ENCODE measurements around the gene CABP7.

The CABP7 gene

GRCh38 chr22:29724843-29725242, 5.0 kb downstream of the CABP7 start:
- Histone ChIP-seq H3K27me3 (ENCODE audit: insufficient read depth, low read depth) (peaks cover 6% of the 10 kb centered on the region; the same call in 1 of the 2 replicates), H3K4me1 (ENCODE audit: low read depth, poor library complexity, severe bottlenecking) (no peaks in the 10 kb centered on the region), H3K9ac (no peak overlapping the region), H2AFZ (ENCODE audit: low read depth) (no peak overlapping the region), H3K4me3 (IDR thresholded peaks at IDR 0.05; ENCODE audit: insufficient read depth, low read depth, low read length) (no peak overlapping the region), H3K27ac (no peak overlapping the region), H4K20me1 (ENCODE audit: insufficient read depth) (no peaks in the 10 kb centered on the region), H3K79me2 (ENCODE audit: insufficient read depth, low read depth) (no peaks in the 10 kb centered on the region), H3K36me3 (ENCODE audit: insufficient read depth) (no peaks in the 10 kb centered on the region), H3K4me2 (no peak overlapping the region)
- TF ChIP-seq, protein P1, sequence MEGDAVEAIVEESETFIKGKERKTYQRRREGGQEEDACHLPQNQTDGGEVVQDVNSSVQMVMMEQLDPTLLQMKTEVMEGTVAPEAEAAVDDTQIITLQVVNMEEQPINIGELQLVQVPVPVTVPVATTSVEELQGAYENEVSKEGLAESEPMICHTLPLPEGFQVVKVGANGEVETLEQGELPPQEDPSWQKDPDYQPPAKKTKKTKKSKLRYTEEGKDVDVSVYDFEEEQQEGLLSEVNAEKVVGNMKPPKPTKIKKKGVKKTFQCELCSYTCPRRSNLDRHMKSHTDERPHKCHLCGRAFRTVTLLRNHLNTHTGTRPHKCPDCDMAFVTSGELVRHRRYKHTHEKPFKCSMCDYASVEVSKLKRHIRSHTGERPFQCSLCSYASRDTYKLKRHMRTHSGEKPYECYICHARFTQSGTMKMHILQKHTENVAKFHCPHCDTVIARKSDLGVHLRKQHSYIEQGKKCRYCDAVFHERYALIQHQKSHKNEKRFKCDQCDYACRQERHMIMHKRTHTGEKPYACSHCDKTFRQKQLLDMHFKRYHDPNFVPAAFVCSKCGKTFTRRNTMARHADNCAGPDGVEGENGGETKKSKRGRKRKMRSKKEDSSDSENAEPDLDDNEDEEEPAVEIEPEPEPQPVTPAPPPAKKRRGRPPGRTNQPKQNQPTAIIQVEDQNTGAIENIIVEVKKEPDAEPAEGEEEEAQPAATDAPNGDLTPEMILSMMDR (conservative IDR thresholded peaks at IDR 0.05; ENCODE audit: low read depth, low read length) = no peak

- Histone ChIP-seq H3K79me2 (ENCODE audit: insufficient read depth, low read depth) (no peaks in the 10 kb centered on the region), H3K27me3 (ENCODE audit: insufficient read depth, low read depth) (peaks cover 6% of the 10 kb centered on the region; the same call in 1 of the 2 replicates), H3K4me1 (ENCODE audit: low read depth, poor library complexity, severe bottlenecking) (no peaks in the 10 kb centered on the region), H3K4me2 (no peak overlapping the region), H3K9ac (no peak overlapping the region), H3K36me3 (ENCODE audit: insufficient read depth) (no peaks in the 10 kb centered on the region), H2AFZ (ENCODE audit: low read depth) (no peak overlapping the region), H3K4me3 (IDR thresholded peaks at IDR 0.05; ENCODE audit: insufficient read depth, low read depth, low read length) (no peak overlapping the region), H3K27ac (no peak overlapping the region), H4K20me1 (ENCODE audit: insufficient read depth) (no peaks in the 10 kb centered on the region)
- TF ChIP-seq, protein P1 (conservative IDR thresholded peaks at IDR 0.05; ENCODE audit: low read depth, low read length) = no peak
These were observed 6.3 kb downstream of the CABP7 start for GRCh38 chr22:29726106-29726505.

DNA sequence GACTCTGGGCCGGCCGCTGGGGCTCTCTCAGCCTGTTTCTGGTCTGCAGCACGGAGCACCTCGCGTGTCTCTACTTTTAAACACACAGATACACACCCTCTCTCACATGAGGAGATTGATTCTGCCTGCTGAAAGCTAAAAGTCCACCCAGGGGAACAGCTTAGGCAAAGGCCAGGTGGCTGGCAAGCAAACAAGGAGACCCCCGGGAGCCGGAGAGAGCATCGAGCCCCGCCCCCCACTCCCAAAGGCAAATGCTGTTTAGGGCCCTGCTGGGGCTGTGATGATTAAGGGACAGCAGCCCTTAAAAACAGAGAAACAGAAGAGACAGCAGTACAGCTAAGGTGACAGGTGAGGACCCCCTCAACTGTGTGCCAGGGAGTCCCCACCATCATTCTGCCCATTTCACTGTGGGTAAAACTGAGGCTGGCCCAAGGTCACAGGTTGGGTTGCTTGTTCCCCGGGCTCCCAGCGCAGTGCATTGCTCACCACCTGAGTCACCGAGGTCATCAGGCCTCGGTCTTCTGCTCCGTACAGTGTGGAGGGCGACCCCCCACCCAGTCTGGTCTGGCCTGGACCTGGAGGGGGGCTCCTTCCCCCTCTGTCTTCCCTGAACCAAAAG, 6.8 kb downstream of the CABP7 start:
- Histone ChIP-seq H3K4me3 (IDR thresholded peaks at IDR 0.05; ENCODE audit: insufficient read depth, low read depth, low read length) (no peak overlapping the region), H3K27me3 (ENCODE audit: insufficient read depth, low read depth) (peaks cover 3% of the 10 kb centered on the region; the same call in 1 of the 2 replicates), H3K79me2 (ENCODE audit: insufficient read depth, low read depth) (no peaks in the 10 kb centered on the region), H2AFZ (ENCODE audit: low read depth) (no peak overlapping the region), H3K4me2 (no peak overlapping the region), H3K27ac (no peak overlapping the region), H3K4me1 (ENCODE audit: low read depth, poor library complexity, severe bottlenecking) (no peaks in the 10 kb centered on the region), H3K36me3 (ENCODE audit: insufficient read depth) (no peaks in the 10 kb centered on the region), H3K9ac (no peak overlapping the region), H4K20me1 (ENCODE audit: insufficient read depth) (no peaks in the 10 kb centered on the region)
- TF ChIP-seq, protein P1 (conservative IDR thresholded peaks at IDR 0.05; ENCODE audit: low read depth, low read length) = no peak

- Histone ChIP-seq H3K79me2 (ENCODE audit: insufficient read depth, low read depth) (no peaks in the 10 kb centered on the region), H2AFZ (ENCODE audit: low read depth) (no peak overlapping the region), H3K27ac (no peak overlapping the region), H3K27me3 (ENCODE audit: insufficient read depth, low read depth) (peaks cover 3% of the 10 kb centered on the region; the same call in 1 of the 2 replicates), H4K20me1 (ENCODE audit: insufficient read depth) (no peaks in the 10 kb centered on the region), H3K9ac (no peak overlapping the region), H3K4me1 (ENCODE audit: low read depth, poor library complexity, severe bottlenecking) (no peaks in the 10 kb centered on the region), H3K36me3 (ENCODE audit: insufficient read depth) (no peaks in the 10 kb centered on the region), H3K4me3 (IDR thresholded peaks at IDR 0.05; ENCODE audit: insufficient read depth, low read depth, low read length) (no peak overlapping the region), H3K4me2 (no peak overlapping the region)
- TF ChIP-seq, protein P1 (conservative IDR thresholded peaks at IDR 0.05; ENCODE audit: low read depth, low read length) = no peak
These were observed 7.3 kb downstream of the CABP7 start for GRCh38 chr22:29727131-29727523.
